HepG2 (cell line): ENCODE results near the gene ARIH2. TPM values are rescaled to one million over a fixed set of nuclear protein-coding genes. Genes with fewer than 3 reads are reported as not detected.

Source experiments
- ESRRA ChIP-seq: sonication (generic); formaldehyde crosslinking; IDR thresholded peaks from 2 replicates; pipeline ENCODE4 v1.5.1; 2020; ENCODE audit warnings: mild to moderate bottlenecking, low read depth, missing genetic modification reagents
- RBM22 ChIP-seq: fragments of 200-400 bp; formaldehyde crosslinking; optimal IDR thresholded peaks from 2 replicates; pipeline ENCODE3; 2017; ENCODE audit warnings: mild to moderate bottlenecking, low read length, moderate library complexity
- ZNF337 ChIP-seq: sonication (generic); formaldehyde crosslinking; IDR thresholded peaks from 2 replicates; pipeline ENCODE4 v1.5.1; 2020; ENCODE audit warnings: missing genetic modification reagents, low read depth, mild to moderate bottlenecking, borderline replicate concordance
- polyA plus RNA-seq, 8 experiments: library from polyadenylated mRNA; depleted of rRNA in 3 of 8; stranded (reverse) in 7 of 8; unstranded in 1 of 8; fragments of >200 nt; fragmentation: Illumina TruSeq in 4 of 8; extraction: Trizol in 4 of 8; gene quantifications; 2 replicates each; pipeline versions ENCODE4 v1.2.1 to v1.2.3, GENCODE V29; 2011 to 2016; ENCODE audit warnings: low read depth in 4 of 8, missing spikeins in 1 of 8, mixed read lengths in 1 of 8; ENCODE audit not compliant: insufficient read depth in 1 of 8
- total RNA-seq, 5 experiments: library from RNA; depleted of rRNA; stranded (reverse); fragments of >200 nt; fragmentation: Illumina TruSeq; extraction: Trizol; gene quantifications; 2 replicates each; pipeline ENCODE4 v1.2.3, GENCODE V29; 2016; ENCODE audit warnings: low read depth in 1 of 5
- TF ChIP-seq, protein P1 (sequence below): sonication (generic); formaldehyde crosslinking; IDR thresholded peaks from 2 replicates; pipeline ENCODE4 v1.5.0; 2020; ENCODE audit warnings: mild to moderate bottlenecking, missing genetic modification reagents, borderline replicate concordance

Gene ARIH2
- total and polyA plus RNA-seq, 2 of the 13 experiments (the other 11 are each of a cell fraction or from before 2014, with no cell fraction given) = 64.8 to 83.3 TPM

DNA sequence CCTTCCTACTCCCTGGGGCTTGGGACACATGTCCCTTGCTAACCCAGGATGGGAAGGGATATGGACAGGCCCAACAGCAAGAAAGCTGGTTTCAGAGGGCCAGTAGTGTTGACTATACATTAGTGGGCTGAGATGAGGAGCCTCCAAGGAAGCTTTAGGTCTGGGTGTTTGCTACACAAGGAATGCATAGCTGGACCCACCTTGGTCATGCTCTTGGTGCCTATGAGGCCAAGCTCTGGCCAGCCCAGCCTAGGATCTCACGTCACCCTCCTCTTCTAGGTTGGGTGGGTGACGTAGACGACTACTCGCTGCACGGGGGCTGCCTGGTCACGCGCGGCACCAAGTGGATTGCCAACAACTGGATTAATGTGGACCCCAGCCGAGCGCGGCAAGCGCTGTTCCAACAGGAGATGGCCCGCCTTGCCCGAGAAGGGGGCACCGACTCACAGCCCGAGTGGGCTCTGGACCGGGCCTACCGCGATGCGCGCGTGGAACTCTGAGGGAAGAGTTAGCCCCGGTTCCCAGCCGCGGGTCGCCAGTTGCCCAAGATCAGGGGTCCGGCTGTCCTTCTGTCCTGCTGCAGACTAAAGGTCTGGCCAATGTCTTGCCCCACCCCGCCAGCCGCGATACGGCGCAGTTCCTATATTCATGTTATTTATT, 87.9 kb downstream of the ARIH2 start (continued):
- TF ChIP-seq, protein P1, sequence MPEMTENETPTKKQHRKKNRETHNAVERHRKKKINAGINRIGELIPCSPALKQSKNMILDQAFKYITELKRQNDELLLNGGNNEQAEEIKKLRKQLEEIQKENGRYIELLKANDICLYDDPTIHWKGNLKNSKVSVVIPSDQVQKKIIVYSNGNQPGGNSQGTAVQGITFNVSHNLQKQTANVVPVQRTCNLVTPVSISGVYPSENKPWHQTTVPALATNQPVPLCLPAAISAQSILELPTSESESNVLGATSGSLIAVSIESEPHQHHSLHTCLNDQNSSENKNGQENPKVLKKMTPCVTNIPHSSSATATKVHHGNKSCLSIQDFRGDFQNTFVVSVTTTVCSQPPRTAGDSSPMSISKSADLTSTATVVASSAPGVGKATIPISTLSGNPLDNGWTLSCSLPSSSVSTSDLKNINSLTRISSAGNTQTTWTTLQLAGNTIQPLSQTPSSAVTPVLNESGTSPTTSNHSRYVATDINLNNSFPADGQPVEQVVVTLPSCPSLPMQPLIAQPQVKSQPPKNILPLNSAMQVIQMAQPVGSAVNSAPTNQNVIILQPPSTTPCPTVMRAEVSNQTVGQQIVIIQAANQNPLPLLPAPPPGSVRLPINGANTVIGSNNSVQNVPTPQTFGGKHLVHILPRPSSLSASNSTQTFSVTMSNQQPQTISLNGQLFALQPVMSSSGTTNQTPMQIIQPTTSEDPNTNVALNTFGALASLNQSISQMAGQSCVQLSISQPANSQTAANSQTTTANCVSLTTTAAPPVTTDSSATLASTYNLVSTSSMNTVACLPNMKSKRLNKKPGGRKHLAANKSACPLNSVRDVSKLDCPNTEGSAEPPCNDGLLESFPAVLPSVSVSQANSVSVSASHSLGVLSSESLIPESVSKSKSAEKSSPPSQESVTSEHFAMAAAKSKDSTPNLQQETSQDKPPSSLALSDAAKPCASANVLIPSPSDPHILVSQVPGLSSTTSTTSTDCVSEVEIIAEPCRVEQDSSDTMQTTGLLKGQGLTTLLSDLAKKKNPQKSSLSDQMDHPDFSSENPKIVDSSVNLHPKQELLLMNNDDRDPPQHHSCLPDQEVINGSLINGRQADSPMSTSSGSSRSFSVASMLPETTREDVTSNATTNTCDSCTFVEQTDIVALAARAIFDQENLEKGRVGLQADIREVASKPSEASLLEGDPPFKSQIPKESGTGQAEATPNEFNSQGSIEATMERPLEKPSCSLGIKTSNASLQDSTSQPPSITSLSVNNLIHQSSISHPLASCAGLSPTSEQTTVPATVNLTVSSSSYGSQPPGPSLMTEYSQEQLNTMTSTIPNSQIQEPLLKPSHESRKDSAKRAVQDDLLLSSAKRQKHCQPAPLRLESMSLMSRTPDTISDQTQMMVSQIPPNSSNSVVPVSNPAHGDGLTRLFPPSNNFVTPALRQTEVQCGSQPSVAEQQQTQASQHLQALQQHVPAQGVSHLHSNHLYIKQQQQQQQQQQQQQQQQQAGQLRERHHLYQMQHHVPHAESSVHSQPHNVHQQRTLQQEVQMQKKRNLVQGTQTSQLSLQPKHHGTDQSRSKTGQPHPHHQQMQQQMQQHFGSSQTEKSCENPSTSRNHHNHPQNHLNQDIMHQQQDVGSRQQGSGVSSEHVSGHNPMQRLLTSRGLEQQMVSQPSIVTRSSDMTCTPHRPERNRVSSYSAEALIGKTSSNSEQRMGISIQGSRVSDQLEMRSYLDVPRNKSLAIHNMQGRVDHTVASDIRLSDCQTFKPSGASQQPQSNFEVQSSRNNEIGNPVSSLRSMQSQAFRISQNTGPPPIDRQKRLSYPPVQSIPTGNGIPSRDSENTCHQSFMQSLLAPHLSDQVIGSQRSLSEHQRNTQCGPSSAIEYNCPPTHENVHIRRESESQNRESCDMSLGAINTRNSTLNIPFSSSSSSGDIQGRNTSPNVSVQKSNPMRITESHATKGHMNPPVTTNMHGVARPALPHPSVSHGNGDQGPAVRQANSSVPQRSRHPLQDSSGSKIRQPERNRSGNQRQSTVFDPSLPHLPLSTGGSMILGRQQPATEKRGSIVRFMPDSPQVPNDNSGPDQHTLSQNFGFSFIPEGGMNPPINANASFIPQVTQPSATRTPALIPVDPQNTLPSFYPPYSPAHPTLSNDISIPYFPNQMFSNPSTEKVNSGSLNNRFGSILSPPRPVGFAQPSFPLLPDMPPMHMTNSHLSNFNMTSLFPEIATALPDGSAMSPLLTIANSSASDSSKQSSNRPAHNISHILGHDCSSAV = no peak
- TF ChIP-seq RBM22 (no peak), ESRRA (CRISPR knock-in tag) (no peak), ZNF337 (CRISPR knock-in tag) (no peak)
